Muscle layer of duodenum (tissue), 2 donors: ENCODE results near the gene RGS9BP.

ENCODE experiments used
- H3K27ac ChIP-seq: one replicate; pipeline ENCODE4 v1.7.0; 2013; ENCODE audit warnings: mild to moderate bottlenecking, low read length
- H3K27me3 ChIP-seq: one replicate; pipeline ENCODE4 v1.7.0; 2013; ENCODE audit warnings: low read depth, mild to moderate bottlenecking, control low read depth, low read length
- H3K36me3 ChIP-seq, 2 donors: one replicate each; pipeline ENCODE4 v1.7.0; 2013; ENCODE audit warnings: low read length in 2 of 2, control low read depth in 1 of 2, mild to moderate bottlenecking in 1 of 2; ENCODE audit not compliant: insufficient read depth in 2 of 2, control insufficient read depth in 1 of 2
- H3K4me1 ChIP-seq, 2 donors: one replicate each; pipeline ENCODE4 v1.7.0; 2013; ENCODE audit warnings: low read length in 2 of 2, mild to moderate bottlenecking in 2 of 2, control low read depth in 1 of 2, moderate library complexity in 1 of 2; ENCODE audit not compliant: insufficient read depth in 2 of 2, control insufficient read depth in 1 of 2
- H3K4me3 ChIP-seq, 2 donors: one replicate each; pipeline ENCODE4 v1.7.0; 2013; ENCODE audit warnings: low read length in 2 of 2, low read depth in 1 of 2, mild to moderate bottlenecking in 1 of 2
- H3K9me3 ChIP-seq, 2 donors: one replicate each; pipeline ENCODE4 v1.7.0; 2013; ENCODE audit warnings: low read length in 2 of 2, control low read depth in 1 of 2, mild to moderate bottlenecking in 1 of 2; ENCODE audit not compliant: control insufficient read depth in 1 of 2
- donor health status: healthy.

The RGS9BP gene

DNA sequence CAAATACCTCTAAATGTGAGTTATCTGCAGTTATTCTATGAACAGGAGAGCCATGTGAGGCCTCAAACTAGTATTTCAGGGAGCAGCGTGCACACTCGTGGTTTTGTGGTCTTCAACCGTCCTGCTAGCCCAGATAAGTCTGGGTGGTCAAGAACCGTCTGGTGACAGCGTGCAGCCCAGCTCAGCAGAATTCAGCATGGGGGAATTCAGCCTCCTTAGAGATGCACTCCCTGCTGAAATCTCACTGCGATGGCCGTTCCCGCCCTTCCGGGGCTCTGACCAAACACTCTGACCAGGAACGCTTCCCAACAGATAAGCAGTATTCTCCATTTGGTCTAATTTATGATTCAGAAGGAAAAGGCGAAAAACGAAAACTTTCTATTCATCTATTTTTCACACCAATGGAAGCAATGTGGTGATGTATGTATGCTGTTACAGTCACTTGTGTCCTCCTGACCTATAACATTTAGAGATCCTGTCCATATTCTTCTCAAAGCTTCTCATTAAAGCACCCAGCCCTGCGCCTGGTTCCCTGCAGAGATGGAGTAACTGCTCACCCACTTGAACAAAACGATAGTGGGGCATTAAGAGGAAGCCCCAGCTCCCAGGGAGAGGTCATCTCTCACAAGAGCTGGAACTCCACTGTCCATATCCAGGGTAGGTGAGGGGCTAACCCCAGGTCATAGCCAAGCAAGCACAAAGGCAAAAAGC, 3.6 kb upstream of the RGS9BP start:
- no peak overlapping the region for H3K27ac ChIP-seq

DNA sequence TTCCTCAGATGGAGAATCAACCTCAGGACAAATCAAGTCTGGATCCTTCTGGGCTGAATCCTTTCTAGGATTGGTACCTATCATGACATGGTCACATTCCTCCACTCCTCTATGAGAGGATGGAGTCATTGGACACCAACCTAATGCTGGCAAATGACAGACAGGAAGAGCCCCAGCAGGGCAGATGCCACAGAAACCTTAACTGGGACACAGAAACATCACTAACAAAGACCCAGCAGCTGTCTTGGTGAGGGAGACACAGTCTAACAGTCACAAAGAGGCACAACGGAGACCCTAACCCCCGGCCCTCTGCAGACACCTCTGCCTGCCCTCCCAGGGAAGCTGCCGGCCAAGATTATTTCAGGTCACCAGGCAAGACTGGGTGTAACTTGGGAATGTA, 2.8 kb upstream of the RGS9BP start:
- Histone ChIP-seq H3K4me1 (peaks cover 4 to 37% of the 10 kb centered on the region in 2 donors), H3K4me3 (no peak overlapping the region)

More for the DNA sequence above, 3.6 kb upstream of the RGS9BP start:
- H3K4me3 ChIP-seq, result no peak overlapping the region
- H3K36me3 ChIP-seq, result peaks cover 0 to under 1% of the 10 kb centered on the region in 2 donors
- H3K9me3 ChIP-seq, result no peaks in the 10 kb centered on the region
- H3K4me1 ChIP-seq, result peaks cover 4 to 37% of the 10 kb centered on the region in 2 donors
- peaks cover 10% of the 10 kb centered on the region for H3K27me3 ChIP-seq

DNA sequence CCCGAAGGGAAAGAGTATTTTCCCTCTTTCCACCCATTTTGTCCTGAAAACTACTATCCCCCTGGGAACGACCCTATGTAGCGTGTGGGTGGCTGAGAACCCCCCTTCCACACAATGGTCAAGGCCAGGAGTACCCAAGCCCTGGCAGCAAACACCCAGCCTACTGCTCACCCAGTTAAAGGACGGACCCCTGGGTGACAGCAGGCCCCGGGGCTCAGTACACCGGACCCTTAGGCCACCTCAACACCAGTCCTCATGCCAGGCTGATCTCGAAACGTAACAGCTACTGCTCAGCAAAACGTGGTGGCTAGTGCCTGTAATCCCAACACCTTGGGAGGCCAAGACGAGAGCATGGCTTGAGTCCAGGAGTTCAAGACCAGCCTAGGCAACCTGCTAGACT, 2.1 kb upstream of the RGS9BP start:
- Histone ChIP-seq H3K4me1 (peaks cover 4 to 37% of the 10 kb centered on the region in 2 donors), H3K27ac (no peak overlapping the region), H3K9me3 (no peaks in the 10 kb centered on the region), H3K27me3 (peaks cover 11% of the 10 kb centered on the region), H3K4me3 (peak overlapping the region in 1 of 2 donors; percentile 90), H3K36me3 (no peaks in the 10 kb centered on the region)

More for the DNA sequence above, 2.8 kb upstream of the RGS9BP start:
- Histone ChIP-seq H3K27ac (no peak overlapping the region), H3K36me3 (no peaks in the 10 kb centered on the region), H3K27me3 (peaks cover 11% of the 10 kb centered on the region), H3K9me3 (no peaks in the 10 kb centered on the region)

DNA sequence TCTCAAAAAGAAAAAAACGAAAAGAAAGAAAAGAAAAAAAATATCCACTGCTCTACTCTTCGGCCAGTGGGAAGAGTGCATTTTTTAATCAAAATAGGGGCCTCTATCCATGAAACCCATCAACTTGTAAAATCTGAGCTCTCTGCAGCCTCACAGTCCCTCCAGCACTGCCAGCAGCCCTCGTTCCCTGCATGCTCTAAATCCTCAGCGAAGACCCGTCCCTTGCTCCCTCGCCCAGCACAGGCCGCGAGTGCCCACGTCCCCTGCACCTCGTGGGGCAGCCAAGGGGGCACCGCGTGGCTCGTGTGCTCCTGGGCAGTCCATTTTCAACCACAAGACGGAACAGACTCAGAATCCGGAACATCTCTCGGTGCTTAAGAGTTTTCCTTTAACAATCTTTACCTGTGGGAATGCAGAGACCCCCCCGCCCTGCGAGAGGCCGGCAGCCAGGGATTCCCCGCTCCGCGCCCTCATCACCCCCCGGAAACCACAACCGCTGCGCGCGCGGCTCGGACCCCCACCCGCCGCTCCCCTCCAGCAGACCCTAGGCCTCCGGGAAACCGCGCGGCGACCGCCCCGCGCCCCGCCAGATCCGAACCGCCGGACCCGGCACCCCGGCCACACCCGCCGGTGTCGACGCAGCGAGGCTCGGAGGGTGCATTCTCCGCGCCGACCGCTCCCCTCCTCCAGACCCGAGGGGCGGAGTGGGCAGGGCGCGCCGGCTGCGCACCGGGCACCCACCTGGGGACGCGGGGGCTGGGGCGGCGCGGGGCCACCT, 1.3 kb upstream of the RGS9BP start:
- Histone ChIP-seq H3K9me3 (no peaks in the 10 kb centered on the region), H3K4me1 (peaks cover 4 to 37% of the 10 kb centered on the region in 2 donors), H3K36me3 (no peaks in the 10 kb centered on the region), H3K4me3 (peak overlapping the region; percentile 66 to 90), H3K27ac (no peak overlapping the region), H3K27me3 (peaks cover 11% of the 10 kb centered on the region)

GRCh38 chr19:32674931-32675719, 523 bp upstream of the RGS9BP start, which contains the start of gene ANKRD27:
TSS of gene ANKRD27 (minus strand) at chr19:32675180. CDS start at chr19:32659015, 16,165 bp downstream.
- Histone ChIP-seq H3K36me3 (no peaks in the 10 kb centered on the region), H3K9me3 (no peaks in the 10 kb centered on the region), H3K27ac (peak within 1 kb of the TSS; percentile 31), H3K4me1 (peaks cover 4 to 33% of the 10 kb centered on the region in 2 donors), H3K27me3 (peaks cover 11% of the 10 kb centered on the region), H3K4me3 (peak within 1 kb of the TSS; percentile 66 to 90)

DNA sequence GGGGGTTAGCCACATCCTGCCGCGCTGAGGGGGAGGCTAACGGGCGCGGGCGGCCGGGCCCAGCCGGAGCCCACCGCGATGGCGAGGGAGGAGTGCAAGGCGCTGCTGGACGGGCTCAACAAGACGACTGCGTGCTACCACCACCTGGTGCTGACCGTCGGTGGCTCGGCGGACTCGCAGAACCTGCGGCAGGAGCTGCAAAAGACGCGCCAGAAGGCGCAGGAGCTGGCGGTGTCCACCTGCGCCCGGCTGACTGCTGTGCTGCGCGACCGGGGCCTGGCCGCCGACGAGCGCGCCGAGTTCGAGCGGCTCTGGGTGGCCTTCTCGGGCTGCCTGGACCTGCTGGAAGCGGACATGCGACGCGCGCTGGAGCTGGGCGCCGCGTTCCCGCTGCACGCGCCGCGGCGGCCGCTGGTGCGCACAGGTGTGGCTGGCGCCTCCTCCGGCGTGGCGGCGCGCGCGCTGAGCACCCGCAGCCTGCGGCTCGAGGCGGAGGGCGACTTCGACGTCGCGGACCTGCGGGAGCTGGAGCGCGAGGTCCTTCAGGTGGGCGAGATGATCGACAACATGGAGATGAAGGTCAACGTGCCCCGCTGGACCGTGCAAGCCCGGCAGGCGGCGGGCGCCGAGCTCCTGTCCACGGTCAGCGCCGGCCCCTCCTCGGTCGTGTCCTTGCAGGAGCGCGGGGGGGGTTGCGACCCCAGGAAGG, 692 bp downstream of the RGS9BP start:
- Histone ChIP-seq H3K9me3 (no peaks in the 10 kb centered on the region), H3K4me1 (peaks cover 4 to 33% of the 10 kb centered on the region in 2 donors), H3K4me3 (peak overlapping the region; percentile 66 to 90), H3K27ac (no peak overlapping the region), H3K36me3 (no peaks in the 10 kb centered on the region), H3K27me3 (peaks cover 11% of the 10 kb centered on the region)

- H3K36me3 ChIP-seq, result no peaks in the 10 kb centered on the region
- peaks cover 4 to 33% of the 10 kb centered on the region in 2 donors for H3K4me1 ChIP-seq
- peaks cover 11% of the 10 kb centered on the region for H3K27me3 ChIP-seq
- no peak overlapping the region for H3K27ac ChIP-seq
- H3K4me3 ChIP-seq, result peak overlapping the region in 1 of 2 donors; percentile 90
- no peaks in the 10 kb centered on the region for H3K9me3 ChIP-seq
These were observed 1.3 kb downstream of the RGS9BP start for GRCh38 chr19:32676895-32677359.

- Histone ChIP-seq H3K27me3 (peaks cover 11% of the 10 kb centered on the region), H3K27ac (no peak overlapping the region), H3K36me3 (no peaks in the 10 kb centered on the region), H3K4me1 (peaks cover 4 to 28% of the 10 kb centered on the region in 2 donors), H3K9me3 (no peaks in the 10 kb centered on the region), H3K4me3 (no peak overlapping the region)
These were observed 2.0 kb downstream of the RGS9BP start for GRCh38 chr19:32677657-32678056.

DNA sequence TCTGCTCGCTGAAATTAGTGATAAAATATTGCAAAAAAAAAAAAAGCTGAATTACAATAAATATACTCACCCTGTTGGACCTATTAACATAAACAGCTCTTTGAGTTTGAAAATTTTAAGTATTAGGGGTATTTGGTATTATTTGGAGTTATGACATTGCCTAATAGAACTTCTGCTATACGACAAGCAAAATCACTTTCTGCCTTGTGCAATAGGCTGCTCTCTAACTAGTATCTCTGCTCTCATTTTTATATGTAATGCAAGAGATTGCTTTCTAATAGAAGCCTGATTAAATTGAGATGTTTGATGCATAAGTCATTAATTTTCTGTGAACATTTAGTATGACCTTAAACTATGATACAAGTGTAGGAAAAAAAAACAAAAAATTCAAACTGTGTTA, 5.3 kb downstream of the RGS9BP start:
- H3K4me1 ChIP-seq, result peaks cover 0 to 8% of the 10 kb centered on the region in 2 donors
- no peak overlapping the region for H3K27ac ChIP-seq
- no peak overlapping the region for H3K4me3 ChIP-seq

GRCh38 chr19:32682317-32682716, 6.7 kb downstream of the RGS9BP start:
- no peaks in the 10 kb centered on the region for H3K4me1 ChIP-seq
- no peak overlapping the region for H3K4me3 ChIP-seq
- no peaks in the 10 kb centered on the region for H3K9me3 ChIP-seq
- H3K36me3 ChIP-seq, result no peaks in the 10 kb centered on the region
- no peak overlapping the region for H3K27ac ChIP-seq
- H3K27me3 ChIP-seq, result no peaks in the 10 kb centered on the region

More for the DNA sequence above, 5.3 kb downstream of the RGS9BP start:
- Histone ChIP-seq H3K27me3 (peaks cover 11% of the 10 kb centered on the region), H3K36me3 (no peaks in the 10 kb centered on the region), H3K9me3 (no peaks in the 10 kb centered on the region)
